ENCODE results near the gene RPL36. TPM values are rescaled to one million over a fixed set of nuclear protein-coding genes. Genes with fewer than 3 reads are reported as not detected.
"Not testable (repeated sequence)": the region's sequence is repeated elsewhere in the genome, so short reads cannot be mapped to it uniquely, and the experiment has no call there.

Gene RPL36
- total and polyA plus RNA-seq, 2 of the 8 experiments (the other 6 are each of a cell fraction or from before 2014, with no cell fraction given): 951 to 1,075 TPM

DNA sequence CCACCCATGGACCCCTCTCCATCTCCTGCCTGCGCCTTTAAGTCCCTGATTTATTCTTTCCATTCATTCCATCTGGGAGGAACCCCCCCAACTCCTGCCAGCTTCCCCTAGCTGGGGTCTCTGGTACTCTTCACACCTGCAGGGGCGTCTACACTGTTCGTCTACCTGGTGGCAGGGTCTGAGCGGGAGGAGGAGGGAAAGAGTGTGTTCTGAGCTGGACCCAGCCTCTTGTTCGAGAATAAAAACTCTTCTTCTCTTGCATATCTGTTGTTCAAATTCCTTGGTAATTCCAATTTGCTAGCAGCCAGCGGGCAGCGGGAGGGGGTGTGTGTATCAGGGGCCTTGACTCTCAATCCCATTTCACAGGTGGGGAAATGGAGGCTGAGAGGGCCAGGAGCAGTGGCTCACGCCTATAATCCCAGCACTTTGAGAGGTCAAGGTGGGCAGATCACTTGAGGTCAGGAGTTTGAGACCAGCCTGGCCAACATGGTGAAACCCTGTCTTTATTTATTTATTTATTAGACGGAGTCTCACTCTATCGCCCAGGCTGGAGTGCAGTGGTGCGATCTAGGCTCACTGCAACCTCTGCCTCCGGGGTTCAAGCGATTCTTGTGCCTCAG lies 1.7 kb upstream of the RPL36 start:
- H3K23me2 ChIP-seq (ENCODE audit: low read depth, low read length); H3K27ac ChIP-seq (ENCODE audit: low read depth, low read length); H3K79me1 ChIP-seq (ENCODE audit: low read depth, low read length); H3K4me3 ChIP-seq (ENCODE audit: extremely low read depth in 1 of 4, insufficient read depth in 2 of 4, low read depth in 3 of 4, low read length in 4 of 4); H3K9me3 ChIP-seq (ENCODE audit: insufficient read depth in 2 of 2, low read depth in 1 of 2, low read length in 1 of 2); H3K9ac ChIP-seq (replicated peaks in 1 of 4; ENCODE audit: extremely low read depth in 1 of 4, low read depth in 3 of 4, low read length in 3 of 4); H3K27me3 ChIP-seq (replicated peaks in 1 of 4; ENCODE audit: control insufficient read depth in 3 of 4, extremely low read depth in 1 of 4, insufficient read depth in 3 of 4, low read length in 3 of 4); H2BK5ac ChIP-seq (ENCODE audit: low read depth, low read length); H3K56ac ChIP-seq (replicated peaks; ENCODE audit: insufficient read length, low read depth, low read length); H2AK5ac ChIP-seq (ENCODE audit: low read depth, low read length); H4K8ac ChIP-seq (ENCODE audit: extremely low read depth, insufficient read depth, low read length); H3K18ac ChIP-seq (ENCODE audit: extremely low read depth, low read length); H3K4me1 ChIP-seq (replicated peaks in 1 of 4; ENCODE audit: control insufficient read depth in 3 of 4, insufficient read depth in 4 of 4, low read length in 3 of 4); H3K4ac ChIP-seq (replicated peaks; ENCODE audit: insufficient read length, low read depth, low read length); H2AFZ ChIP-seq (ENCODE audit: low read length); H2BK15ac ChIP-seq (ENCODE audit: low read length); H3K23ac ChIP-seq (ENCODE audit: insufficient read length); H3K4me2 ChIP-seq (ENCODE audit: insufficient read depth in 1 of 2, low read depth in 2 of 2, low read length in 2 of 2); H4K5ac ChIP-seq (ENCODE audit: insufficient read length, low read depth, low read length); H3K14ac ChIP-seq (ENCODE audit: insufficient read length); H2BK120ac ChIP-seq (replicated peaks; ENCODE audit: low read depth, low read length); DNase-seq (ENCODE audit: low read depth in 1 of 2, low spot score in 2 of 2); H4K91ac ChIP-seq (replicated peaks; ENCODE audit: insufficient read length, low read length); H2BK20ac ChIP-seq (ENCODE audit: low read length); FAIRE-seq: not testable (repeated sequence)
- WGBS, 2 experiments (ENCODE audit: extremely low coverage in 1 of 2, insufficient coverage in 1 of 2, insufficient read length in 1 of 2, insufficient replicate concordance in 2 of 2, low coverage in 1 of 2, low lambda C conversion rate in 2 of 2, missing lambda C conversion rate in 1 of 2): 91% methylated on average over 13 of the region's 13 CpGs; no CpG with 5 or more reads in 1 of the 2 experiments
- Histone ChIP-seq H3K36me3 (ENCODE audit: control insufficient read depth in 2 of 4, insufficient read depth in 4 of 4, low read length in 3 of 4) (peaks cover 15 to 25% (median 22%) of the 10 kb centered on the region in 4 experiments), H3K79me2 (ENCODE audit: control insufficient read depth in 1 of 2, insufficient read depth in 2 of 2, low read length in 2 of 2) (peaks cover 10 to 32% of the 10 kb centered on the region in 2 experiments), H4K20me1 (replicated peaks in 1 of 2; ENCODE audit: control insufficient read depth in 1 of 2, insufficient read depth in 2 of 2, low read length in 2 of 2) (peaks cover 25 to 26% of the 10 kb centered on the region in 2 experiments), H2BK12ac (ENCODE audit: low read depth, low read length) (0 out of 2 replicates have a peak overlapping the region, but pooled peaks have one; percentile 27)
- CTCF ChIA-PET (ENCODE audit: partially characterized antibody): interaction anchor here (0.6 to 4.9 kb wide), 12 partner anchors 11 to 348 kb away, joined by 3 to 26 read pairs (median 8); partner anchors contain the start of genes CATSPERD and PTPRS
- POLR2A ChIA-PET (ENCODE audit: partially characterized antibody): interaction anchor here (1.0 to 15.6 kb wide), 7 partner anchors 11 to 109 kb away, joined by 3 to 620 read pairs (median 24); partner anchors contain the start of genes CATSPERD, LONP1, SAFB and SAFB2
